Liver (tissue), 9 donors: ENCODE data around the gene MON2. TPM values are rescaled to one million over a fixed set of nuclear protein-coding genes. Genes with fewer than 3 reads are reported as not detected.

Experiments
- DNase-seq: peaks from one replicate; pipeline ENCODE4 v3.0.0-alpha.2; 2017; ENCODE audit warnings: low spot score
- H3K27ac ChIP-seq, 2 donors: one replicate each; pipeline ENCODE4 v1.7.0; 2013; ENCODE audit warnings: inconsistent platforms in 2 of 2, low read length in 2 of 2, control low read depth in 1 of 2, low read depth in 1 of 2, mild to moderate bottlenecking in 1 of 2
- H3K27me3 ChIP-seq, 4 donors: one replicate each; pipeline versions ENCODE4 v1.6.1 to v1.7.0; 2013; ENCODE audit warnings: low read length in 3 of 4, inconsistent platforms in 1 of 4, mild to moderate bottlenecking in 1 of 4, moderate library complexity in 1 of 4; ENCODE audit not compliant: control insufficient read depth in 4 of 4, insufficient read depth in 4 of 4
- H3K36me3 ChIP-seq, 4 donors: one replicate each; pipeline versions ENCODE4 v1.6.1 to v1.7.0; 2013; ENCODE audit warnings: low read length in 3 of 4, mild to moderate bottlenecking in 3 of 4, low read depth in 1 of 4, moderate library complexity in 1 of 4; ENCODE audit not compliant: control insufficient read depth in 4 of 4, insufficient read depth in 3 of 4
- H3K4me1 ChIP-seq, 4 donors: one replicate each; pipeline versions ENCODE4 v1.6.1 to v1.7.0; 2013; ENCODE audit warnings: low read length in 3 of 4, mild to moderate bottlenecking in 3 of 4, moderate library complexity in 1 of 4; ENCODE audit not compliant: control insufficient read depth in 4 of 4, insufficient read depth in 4 of 4
- H3K4me3 ChIP-seq, 3 donors: one replicate each; pipeline versions ENCODE4 v1.6.1 to v1.7.0; 2013; ENCODE audit warnings: low read length in 3 of 3, control low read depth in 1 of 3, low read depth in 1 of 3, mild to moderate bottlenecking in 1 of 3
- H3K9ac ChIP-seq, 2 donors: one replicate each; pipeline ENCODE4 v1.7.0; 2013; ENCODE audit warnings: low read length in 2 of 2, mild to moderate bottlenecking in 2 of 2, moderate library complexity in 2 of 2, control low read depth in 1 of 2, low read depth in 1 of 2
- H3K9me3 ChIP-seq, 4 donors: one replicate each; pipeline versions ENCODE4 v1.6.1 to v1.7.0; 2013; ENCODE audit warnings: low read length in 3 of 4; ENCODE audit not compliant: control insufficient read depth in 4 of 4
- ATF3 ChIP-seq: IDR thresholded peaks from 2 replicates; pipeline ENCODE4 v1.6.1; 2016; ENCODE audit warnings: antibody characterized with exemption
- CTCF ChIP-seq: fragments of 150-350 bp; IDR thresholded peaks from 2 replicates; pipeline ENCODE4 v1.5.1; 2017; ENCODE audit warnings: improper control_type of control experiment, low read depth, low read length; ENCODE audit not compliant: missing input control
- FOXA1 ChIP-seq: IDR thresholded peaks from 2 replicates; pipeline ENCODE4 v1.6.1; 2016; ENCODE audit warnings: antibody characterized with exemption
- FOXA2 ChIP-seq: IDR thresholded peaks from 2 replicates; pipeline ENCODE4 v1.6.1; 2016; ENCODE audit warnings: antibody characterized with exemption
- GABPA ChIP-seq, 2 donors: IDR thresholded peaks in 1 of 2; conservative IDR thresholded peaks in 1 of 2; 2 replicates each; pipeline ENCODE4 v1.6.1; 2016; ENCODE audit warnings: antibody characterized with exemption in 2 of 2, mild to moderate bottlenecking in 1 of 2, moderate library complexity in 1 of 2
- HNF4A ChIP-seq, 2 donors: conservative IDR thresholded peaks; 2 replicates each; pipeline ENCODE4 v1.6.1; 2016; ENCODE audit warnings: antibody characterized with exemption in 2 of 2, mild to moderate bottlenecking in 2 of 2
- HNF4G ChIP-seq: IDR thresholded peaks from 2 replicates; pipeline ENCODE4 v1.6.1; 2016; ENCODE audit warnings: antibody characterized with exemption
- JUND ChIP-seq, 2 donors: IDR thresholded peaks; 2 replicates each; pipeline ENCODE4 v1.6.1; 2016; ENCODE audit warnings: antibody characterized with exemption in 2 of 2
- MAX ChIP-seq: IDR thresholded peaks from 2 replicates; pipeline ENCODE4 v1.6.1; 2016; ENCODE audit warnings: antibody characterized with exemption
- NR2F2 ChIP-seq: IDR thresholded peaks from 2 replicates; pipeline ENCODE4 v1.6.1; 2016; ENCODE audit warnings: antibody characterized with exemption
- RAD21 ChIP-seq, 2 donors: IDR thresholded peaks; 2 replicates each; pipeline ENCODE4 v1.6.1; 2016; ENCODE audit warnings: antibody characterized with exemption in 2 of 2, mild to moderate bottlenecking in 2 of 2
- REST ChIP-seq: IDR thresholded peaks from 2 replicates; pipeline ENCODE4 v1.6.1; 2016; ENCODE audit warnings: antibody characterized with exemption, mild to moderate bottlenecking
- RXRA ChIP-seq, 2 donors: IDR thresholded peaks; 2 replicates each; pipeline ENCODE4 v1.6.1; 2017 to 2018; ENCODE audit warnings: antibody characterized with exemption in 2 of 2, mild to moderate bottlenecking in 1 of 2
- SP1 ChIP-seq: IDR thresholded peaks from 2 replicates; pipeline ENCODE4 v1.6.1; 2018; ENCODE audit warnings: antibody characterized with exemption, mild to moderate bottlenecking
- TAF1 ChIP-seq: conservative IDR thresholded peaks from 2 replicates; pipeline ENCODE4 v1.6.1; 2016; ENCODE audit warnings: antibody characterized with exemption, mild to moderate bottlenecking
- YY1 ChIP-seq: IDR thresholded peaks from 2 replicates; pipeline ENCODE4 v1.6.1; 2016; ENCODE audit warnings: antibody characterized with exemption, mild to moderate bottlenecking
- ZBTB33 ChIP-seq: IDR thresholded peaks from 2 replicates; pipeline ENCODE4 v1.6.1; 2016; ENCODE audit warnings: antibody characterized with exemption
- WGBS: extraction: QIAGEN DNeasy Blood & Tissue Kit; methylation state at CpG from one replicate; pipeline ENCODE4 v1.1.7; 2013; 5-methylcytosine and 5-hydroxymethylcytosine counted together
- polyA plus RNA-seq, 2 donors: library from polyadenylated mRNA; stranded (reverse) in 1 of 2; unstranded in 1 of 2; fragments of 200-250 nt in 1 of 2; fragments of >200 nt in 1 of 2; fragmentation: Nextera tagmentation in 1 of 2; extraction: Ambion mirVana in 1 of 2; gene quantifications; one replicate each; pipeline versions ENCODE4 v1.2.1 to v1.2.3, GENCODE V29; 2013 to 2015
- total RNA-seq, 2 donors: library from RNA; depleted of rRNA; stranded (reverse); fragments of >200 nt; gene quantifications; one replicate each; pipeline ENCODE4 v1.2.3, GENCODE V29; 2014
- donor health status: healthy.
- donor health status: healthy.
- donor health status: healthy.
- donor health status: healthy.
- donor health status: healthy.

MON2 gene
- total and polyA plus RNA-seq, 4 donors: 7.5 to 69.9 (median 25.8) TPM

GRCh38 chr12:62426089-62426488 lies 40.5 kb upstream of the MON2 start:
- Histone ChIP-seq H3K9me3 (peaks cover 0 to 5% (median 1%) of the 10 kb centered on the region in 4 donors), H3K4me3 (no peak overlapping the region), H3K27me3 (no peaks in the 10 kb centered on the region), H3K36me3 (no peaks in the 10 kb centered on the region), H3K27ac (no peak overlapping the region), H3K9ac (no peak overlapping the region), H3K4me1 (no peaks in the 10 kb centered on the region)
- TF ChIP-seq CTCF (no peak), ZBTB33 (no peak), FOXA1 (no peak), HNF4A (conservative IDR thresholded peaks at IDR 0.05) (no peak), TAF1 (no peak), NR2F2 (no peak), JUND (IDR thresholded peaks at IDR 0.05) (no peak), RAD21 (IDR thresholded peaks at IDR 0.05) (no peak), SP1 (no peak), ATF3 (no peak), YY1 (no peak), RXRA (IDR thresholded peaks at IDR 0.05) (no peak), MAX (no peak), FOXA2 (no peak), GABPA (IDR thresholded peaks at IDR 0.05 in 1 of 2, conservative IDR thresholded peaks at IDR 0.05 in 1 of 2) (no peak)
- 87% methylated on average over 3 of the region's 3 CpGs for WGBS
- DNase-seq: no peak

GRCh38 chr12:62429457-62429856 lies 37.2 kb upstream of the MON2 start:
- no peak for DNase-seq
- H3K4me3 ChIP-seq: no peak overlapping the region
- no peaks in the 10 kb centered on the region for H3K27me3 ChIP-seq
- H3K9ac ChIP-seq: no peak overlapping the region
- TF ChIP-seq CTCF (no peak), TAF1 (no peak), FOXA1 (no peak), MAX (no peak), HNF4G (no peak), ATF3 (no peak), RXRA (IDR thresholded peaks at IDR 0.05) (no peak), HNF4A (conservative IDR thresholded peaks at IDR 0.05) (no peak), RAD21 (IDR thresholded peaks at IDR 0.05) (no peak), GABPA (IDR thresholded peaks at IDR 0.05 in 1 of 2, conservative IDR thresholded peaks at IDR 0.05 in 1 of 2) (no peak), ZBTB33 (no peak), SP1 (no peak), REST (no peak), NR2F2 (no peak)
- no peak overlapping the region for H3K27ac ChIP-seq
- H3K4me1 ChIP-seq: no peaks in the 10 kb centered on the region
- no peaks in the 10 kb centered on the region for H3K36me3 ChIP-seq
- H3K9me3 ChIP-seq: peaks cover 0 to 3% (median 1%) of the 10 kb centered on the region in 4 donors
